ENCODE measurements around the gene GMDS. TPM values are rescaled to one million over a fixed set of nuclear protein-coding genes. Genes with fewer than 3 reads are reported as not detected.

GMDS gene
- total and polyA plus RNA-seq, 2 donors (not counting 1 experiment from before 2014, with no cell fraction given) = 11.5 to 16.4 TPM

GRCh38 chr6:2247664-2248063 lies 2.3 kb upstream of the GMDS start:
- Histone ChIP-seq H3K4me2 (replicated peaks; ENCODE audit: low read depth, low read length, poor library complexity, severe bottlenecking) (no peak overlapping the region), H4K20me1 (ENCODE audit: control insufficient read depth, insufficient read depth, low read length, poor library complexity, severe bottlenecking) (no peaks in the 10 kb centered on the region), H3K4me1 (ENCODE audit: control insufficient read depth in 2 of 2, insufficient read depth in 2 of 2, low read length in 2 of 2) (peaks cover 14 to 21% of the 10 kb centered on the region in 2 donors), H3K27me3 (replicated peaks in 1 of 4; ENCODE audit: control extremely low read depth in 1 of 4, control insufficient read depth in 3 of 4, insufficient read depth in 4 of 4, low read length in 3 of 4) (no peaks in the 10 kb centered on the region), H2AFZ (ENCODE audit: insufficient read depth, low read depth, low read length, poor library complexity, severe bottlenecking) (no peak overlapping the region), H3K9me3 (ENCODE audit: control extremely low read depth in 1 of 3, control insufficient read depth in 2 of 3, insufficient read depth in 1 of 3, low read length in 2 of 3) (no peaks in the 10 kb centered on the region), H3K4me3 (ENCODE audit: control extremely low read depth in 1 of 5, extremely low read depth in 1 of 5, insufficient read depth in 1 of 5, low read depth in 2 of 5, low read length in 4 of 5) (no peak overlapping the region), H3K9ac (ENCODE audit: low read length) (no peak overlapping the region), H3K27ac (ENCODE audit: low read length in 2 of 2) (no peak overlapping the region), H3K36me3 (replicated peaks in 1 of 2; ENCODE audit: control extremely low read depth in 1 of 2, control insufficient read depth in 1 of 2, extremely low read depth in 1 of 2, insufficient read depth in 2 of 2, low read length in 1 of 2) (peaks cover 0 to under 1% of the 10 kb centered on the region in 2 experiments), H3K79me2 (ENCODE audit: control insufficient read depth, insufficient read depth, low read length) (peaks cover 21% of the 10 kb centered on the region)
- TF ChIP-seq CTCF (IDR thresholded peaks at IDR 0.05) (no peak), EZH2 (IDR thresholded peaks at IDR 0.05; ENCODE audit: borderline replicate concordance, insufficient read depth, low read depth, low read length, poor library complexity, severe bottlenecking) (no peak)
- ATAC-seq (ENCODE audit: low read depth) (no peak), DNase-seq (no peak)
- no peak overlapping the region for H3K27ac Mint-ChIP-seq
- no peaks in the 10 kb centered on the region for H3K9me3 Mint-ChIP-seq (ENCODE audit: insufficient read depth)
- ChIA-PET POLR2A (no interaction called here), CTCF (interaction anchor here (0.9 kb wide), 1 partner anchor 642 kb away, joined by 4 read pairs; no protein-coding TSS in a partner anchor)
- peaks cover 34% of the 10 kb centered on the region for H3K4me1 Mint-ChIP-seq
- intact Hi-C loops (cut with micrococcal nuclease) = loop anchor here (5.0 to 10.0 kb wide), 3 partner anchors 487 to 1890 kb away; partner anchors contain the start of genes ECI2 and PSMG4
- 100% methylated on average over 4 of the region's 5 CpGs for WGBS (ENCODE audit: insufficient coverage)
- no peak overlapping the region for H3K4me3 Mint-ChIP-seq
- H3K27me3 Mint-ChIP-seq = no peaks in the 10 kb centered on the region
